Astrocyte of the spinal cord (primary cell): ENCODE data around the gene HEYL.

ENCODE experiments used
- DNase-seq: peaks from one replicate; pipeline ENCODE4 v3.0.0; 2011; ENCODE audit warnings: low read depth, low spot score
- H3K4me3 ChIP-seq: 2 replicates; pipeline ENCODE4 v1.5.1; 2011; ENCODE audit warnings: low read depth, mild to moderate bottlenecking, low read length, moderate library complexity
- in situ Hi-C: cut with HindIII; loops from 2 replicates; pipeline ENCODE4 v1.10.0; 2017; ENCODE audit warnings: low sequenced_read_pairs
- TF ChIP-seq, protein P1 (sequence below): IDR thresholded peaks from 2 replicates; pipeline ENCODE4 v1.5.1; 2012; ENCODE audit warnings: low read depth, mild to moderate bottlenecking, low read length, inconsistent platforms

Gene HEYL

DNA sequence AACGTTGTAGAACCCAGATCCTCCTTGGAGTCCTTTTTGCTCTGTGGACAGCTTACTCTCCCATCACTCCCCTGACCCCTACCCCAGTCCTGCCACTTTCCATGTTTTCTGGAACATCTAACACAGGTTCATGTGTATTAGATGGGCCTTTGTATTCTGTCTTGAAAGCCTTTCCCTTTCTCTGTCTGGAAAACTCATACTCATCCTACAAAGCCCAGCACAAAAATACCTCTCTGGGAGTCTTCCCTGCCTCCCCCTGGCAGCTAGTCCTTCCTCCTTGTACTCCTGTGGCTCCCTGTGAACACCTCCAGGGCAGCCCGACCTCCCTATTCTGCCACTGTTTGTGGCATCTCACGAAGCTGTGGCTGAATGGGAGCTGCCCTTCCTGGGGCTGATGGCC lies 7.8 kb upstream of the HEYL start:
- in situ Hi-C loops, result no loop called here
- DNase-seq, result no peak
- no peak overlapping the region for H3K4me3 ChIP-seq
- TF ChIP-seq, protein P1, sequence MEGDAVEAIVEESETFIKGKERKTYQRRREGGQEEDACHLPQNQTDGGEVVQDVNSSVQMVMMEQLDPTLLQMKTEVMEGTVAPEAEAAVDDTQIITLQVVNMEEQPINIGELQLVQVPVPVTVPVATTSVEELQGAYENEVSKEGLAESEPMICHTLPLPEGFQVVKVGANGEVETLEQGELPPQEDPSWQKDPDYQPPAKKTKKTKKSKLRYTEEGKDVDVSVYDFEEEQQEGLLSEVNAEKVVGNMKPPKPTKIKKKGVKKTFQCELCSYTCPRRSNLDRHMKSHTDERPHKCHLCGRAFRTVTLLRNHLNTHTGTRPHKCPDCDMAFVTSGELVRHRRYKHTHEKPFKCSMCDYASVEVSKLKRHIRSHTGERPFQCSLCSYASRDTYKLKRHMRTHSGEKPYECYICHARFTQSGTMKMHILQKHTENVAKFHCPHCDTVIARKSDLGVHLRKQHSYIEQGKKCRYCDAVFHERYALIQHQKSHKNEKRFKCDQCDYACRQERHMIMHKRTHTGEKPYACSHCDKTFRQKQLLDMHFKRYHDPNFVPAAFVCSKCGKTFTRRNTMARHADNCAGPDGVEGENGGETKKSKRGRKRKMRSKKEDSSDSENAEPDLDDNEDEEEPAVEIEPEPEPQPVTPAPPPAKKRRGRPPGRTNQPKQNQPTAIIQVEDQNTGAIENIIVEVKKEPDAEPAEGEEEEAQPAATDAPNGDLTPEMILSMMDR, result no peak

DNA sequence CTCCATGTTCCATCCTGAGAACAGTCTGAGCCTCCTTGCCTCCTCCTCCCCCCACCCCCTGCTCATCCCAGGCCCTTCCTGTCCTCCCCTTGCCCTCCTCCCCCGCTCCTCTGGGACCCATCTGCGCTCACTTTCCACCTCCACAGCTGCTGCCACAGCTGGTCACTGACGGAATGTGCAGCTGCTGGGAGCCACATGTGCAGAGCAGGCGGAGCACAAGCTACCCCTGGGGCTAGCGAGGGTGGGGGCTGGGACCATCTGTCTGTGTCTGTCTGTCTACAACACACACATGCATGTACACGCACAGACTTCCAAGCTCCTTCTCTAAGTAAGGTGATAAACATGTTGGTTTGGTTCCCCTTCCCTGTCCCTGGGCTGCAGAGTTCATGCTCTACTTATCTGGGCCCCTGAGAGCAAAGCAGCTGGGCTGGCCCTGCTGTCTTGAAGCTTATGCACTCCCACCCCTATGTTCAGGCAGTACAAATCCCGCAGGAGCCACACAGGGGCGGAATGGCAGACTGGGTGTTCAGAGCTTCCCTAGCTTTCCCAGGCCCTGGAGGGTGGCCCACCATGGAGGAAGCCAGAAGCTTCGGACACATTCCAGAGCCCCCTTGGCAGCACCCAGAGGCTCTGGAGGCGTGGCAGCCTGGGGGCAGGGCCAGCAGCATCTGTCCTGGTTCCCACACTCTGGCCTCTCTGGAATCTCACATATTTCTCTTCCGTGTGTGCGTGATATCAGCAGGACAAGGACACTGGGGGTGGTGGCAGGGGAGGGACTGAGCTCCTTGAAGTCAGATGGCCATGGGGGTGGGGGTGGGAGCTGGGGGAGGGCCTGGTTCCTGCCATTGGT lies 7.0 kb upstream of the HEYL start:
- TF ChIP-seq, protein P1, result no peak
- DNase-seq, result peak; percentile 45

DNA sequence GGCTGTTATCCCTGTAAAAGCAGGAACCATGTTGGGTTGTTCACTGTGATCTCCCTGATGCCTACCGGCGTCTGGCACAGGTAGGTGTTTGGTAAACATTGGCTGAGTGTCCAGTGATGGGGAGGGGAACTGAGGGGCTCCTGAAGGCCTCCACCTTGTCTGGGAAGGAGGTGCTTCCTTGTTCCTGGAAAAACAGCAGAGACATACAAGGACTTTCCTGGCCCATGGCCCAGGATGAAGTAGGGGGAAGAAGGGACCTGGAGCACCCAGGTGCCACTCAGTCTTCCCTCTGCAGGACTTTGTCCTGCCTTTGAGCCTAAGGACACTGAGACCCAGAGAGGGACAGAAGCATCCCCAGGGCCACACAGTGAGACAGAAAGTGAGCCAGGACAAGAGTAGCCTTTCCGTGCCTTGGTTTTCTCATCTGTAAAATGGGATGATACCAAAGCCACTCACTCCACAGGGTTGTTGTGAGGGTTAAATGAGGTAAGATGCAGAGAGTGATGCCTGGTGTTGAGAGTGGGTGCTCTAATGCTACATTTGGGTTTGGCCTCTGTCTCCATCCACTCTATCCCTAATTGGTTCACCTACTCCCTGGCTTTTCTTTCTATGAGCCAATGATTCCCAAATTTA lies 6.1 kb upstream of the HEYL start:
- TF ChIP-seq, protein P1, result no peak
- in situ Hi-C loops, result no loop called here
- DNase-seq, result no peak
- no peak overlapping the region for H3K4me3 ChIP-seq

More for the DNA sequence above, 7.0 kb upstream of the HEYL start:
- no peak overlapping the region for H3K4me3 ChIP-seq
- in situ Hi-C loops, result no loop called here

DNA sequence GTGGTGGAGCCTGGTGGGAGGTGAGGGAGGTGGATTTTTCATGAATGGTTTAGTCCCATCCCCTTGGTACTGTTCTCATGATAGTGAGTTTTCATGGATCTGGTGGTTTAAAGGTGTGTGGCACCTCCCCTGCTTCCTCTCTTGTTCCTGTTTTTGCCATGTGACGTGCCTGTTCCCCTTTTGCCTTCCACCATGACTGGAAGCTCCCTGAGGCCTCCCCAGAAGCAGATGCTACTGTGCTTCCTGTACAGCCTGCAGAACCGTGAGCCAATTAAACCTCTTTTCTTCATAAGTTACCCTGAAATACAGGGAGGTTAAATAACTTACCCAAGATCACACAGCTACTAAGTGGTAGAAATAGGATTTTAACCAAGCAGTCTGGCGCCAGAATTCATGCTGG lies 4.3 kb upstream of the HEYL start:
- DNase-seq, result no peak
- TF ChIP-seq, protein P1, result no peak
- in situ Hi-C loops, result no loop called here
- H3K4me3 ChIP-seq, result no peak overlapping the region

DNA sequence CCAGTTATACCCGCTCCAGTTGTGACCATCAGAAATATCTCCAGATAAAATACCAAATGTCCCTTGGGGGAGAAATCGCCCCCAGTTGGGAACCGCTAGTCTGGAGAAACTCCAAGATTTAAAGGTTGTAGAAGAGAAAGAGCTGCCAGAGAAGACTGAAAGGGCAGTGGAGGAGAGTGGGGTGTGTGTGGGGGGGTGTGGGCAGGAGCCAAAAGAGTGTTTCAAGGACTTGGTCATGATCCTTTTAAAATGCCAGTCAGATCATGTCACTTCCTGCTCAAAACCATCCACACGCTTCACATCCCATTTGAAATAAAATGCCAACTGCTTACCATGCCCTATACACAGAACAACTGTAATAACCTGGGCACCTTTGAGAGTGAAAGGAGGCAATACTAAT lies 3.4 kb upstream of the HEYL start:
- TF ChIP-seq, protein P1, result no peak
- H3K4me3 ChIP-seq, result no peak overlapping the region
- in situ Hi-C loops, result no loop called here
- no peak for DNase-seq

DNA sequence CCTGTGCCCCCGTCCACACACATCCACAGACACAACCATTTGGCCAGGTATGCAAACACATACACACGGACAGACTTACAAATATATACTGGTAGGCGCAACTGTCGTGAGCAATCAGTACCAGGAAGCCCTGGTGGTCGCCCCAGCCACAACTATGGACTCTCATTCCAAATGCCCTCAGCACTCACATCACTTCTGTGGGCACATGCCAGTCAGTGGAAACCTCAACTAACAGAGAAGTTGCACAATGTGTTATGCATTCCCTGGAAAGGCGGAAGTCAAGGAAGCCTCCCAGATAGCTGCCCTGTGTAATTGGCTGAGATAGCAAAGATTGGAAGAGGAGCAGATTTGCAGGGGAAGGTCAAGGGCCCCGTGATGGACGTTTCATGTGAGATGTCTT lies 1.4 kb upstream of the HEYL start:
- H3K4me3 ChIP-seq, result no peak overlapping the region
- no peak for DNase-seq
- in situ Hi-C loops, result no loop called here
- TF ChIP-seq, protein P1, result no peak
